ENCODE results near the gene ITGB7.

The ITGB7 gene, protein sequence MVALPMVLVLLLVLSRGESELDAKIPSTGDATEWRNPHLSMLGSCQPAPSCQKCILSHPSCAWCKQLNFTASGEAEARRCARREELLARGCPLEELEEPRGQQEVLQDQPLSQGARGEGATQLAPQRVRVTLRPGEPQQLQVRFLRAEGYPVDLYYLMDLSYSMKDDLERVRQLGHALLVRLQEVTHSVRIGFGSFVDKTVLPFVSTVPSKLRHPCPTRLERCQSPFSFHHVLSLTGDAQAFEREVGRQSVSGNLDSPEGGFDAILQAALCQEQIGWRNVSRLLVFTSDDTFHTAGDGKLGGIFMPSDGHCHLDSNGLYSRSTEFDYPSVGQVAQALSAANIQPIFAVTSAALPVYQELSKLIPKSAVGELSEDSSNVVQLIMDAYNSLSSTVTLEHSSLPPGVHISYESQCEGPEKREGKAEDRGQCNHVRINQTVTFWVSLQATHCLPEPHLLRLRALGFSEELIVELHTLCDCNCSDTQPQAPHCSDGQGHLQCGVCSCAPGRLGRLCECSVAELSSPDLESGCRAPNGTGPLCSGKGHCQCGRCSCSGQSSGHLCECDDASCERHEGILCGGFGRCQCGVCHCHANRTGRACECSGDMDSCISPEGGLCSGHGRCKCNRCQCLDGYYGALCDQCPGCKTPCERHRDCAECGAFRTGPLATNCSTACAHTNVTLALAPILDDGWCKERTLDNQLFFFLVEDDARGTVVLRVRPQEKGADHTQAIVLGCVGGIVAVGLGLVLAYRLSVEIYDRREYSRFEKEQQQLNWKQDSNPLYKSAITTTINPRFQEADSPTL
- 310 to 394 reads per million in 2 donors for total RNA-seq

- DNase-seq: no peak
Measured at GRCh38 chr12:53207042-53207441, at the start of gene ITGB7. ITGB7 (minus strand) TSS chr12:53207251; CDS start chr12:53200443, 6,808 bp downstream.

DNA sequence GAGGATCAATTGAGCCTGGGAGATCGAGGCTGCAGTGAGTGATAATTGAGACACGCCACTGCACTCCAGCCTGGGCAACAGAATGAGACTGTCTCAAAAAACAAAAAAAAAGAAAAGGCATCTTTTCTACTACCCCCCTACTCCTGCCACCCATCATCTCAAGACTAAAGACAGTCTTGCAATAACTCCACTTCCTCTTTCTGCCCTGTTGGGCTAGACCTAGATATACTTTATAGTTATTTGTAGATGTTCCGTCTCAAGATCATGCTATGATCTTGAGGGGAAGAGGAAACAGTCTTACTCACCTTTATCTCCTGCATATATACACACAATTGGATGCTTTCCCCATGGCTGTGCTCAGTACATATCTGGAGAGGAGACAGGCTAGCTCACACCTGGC, 48.9 kb upstream of the ITGB7 start:
- no peak for DNase-seq

- DNase-seq: no peak
Measured at GRCh38 chr12:53254816-53255545, 47.9 kb upstream of the ITGB7 start.

GRCh38 chr12:53253298-53253697, 46.2 kb upstream of the ITGB7 start:
- no peak for DNase-seq

DNA sequence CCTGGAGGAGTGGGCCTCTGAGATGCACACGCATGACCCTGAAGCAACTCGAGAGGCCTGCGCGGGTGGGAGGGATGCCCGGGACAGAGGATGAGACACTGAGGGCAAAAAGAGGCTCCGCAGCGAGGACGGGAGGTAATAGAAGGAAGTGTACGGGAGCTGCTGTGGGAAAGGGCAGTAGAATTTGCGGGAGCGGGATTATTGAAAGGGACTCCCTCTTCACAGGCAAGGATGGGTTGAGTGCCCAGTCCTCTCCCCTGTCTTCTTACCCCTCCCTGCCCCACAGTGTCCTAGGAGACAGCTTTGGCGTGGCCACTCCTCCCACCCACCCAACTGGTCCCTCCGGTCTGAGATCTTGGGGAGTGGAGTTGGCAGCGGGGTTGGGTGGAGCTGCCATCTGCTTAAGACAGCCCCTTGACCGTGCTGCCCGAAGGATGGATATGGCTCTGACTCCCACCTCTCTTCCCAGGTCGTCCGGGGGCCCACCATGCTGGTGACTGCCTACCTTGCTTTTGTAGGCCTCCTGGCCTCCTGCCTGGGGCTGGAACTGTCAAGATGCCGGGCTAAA, 45.4 kb upstream of the ITGB7 start:
- no peak for DNase-seq

DNA sequence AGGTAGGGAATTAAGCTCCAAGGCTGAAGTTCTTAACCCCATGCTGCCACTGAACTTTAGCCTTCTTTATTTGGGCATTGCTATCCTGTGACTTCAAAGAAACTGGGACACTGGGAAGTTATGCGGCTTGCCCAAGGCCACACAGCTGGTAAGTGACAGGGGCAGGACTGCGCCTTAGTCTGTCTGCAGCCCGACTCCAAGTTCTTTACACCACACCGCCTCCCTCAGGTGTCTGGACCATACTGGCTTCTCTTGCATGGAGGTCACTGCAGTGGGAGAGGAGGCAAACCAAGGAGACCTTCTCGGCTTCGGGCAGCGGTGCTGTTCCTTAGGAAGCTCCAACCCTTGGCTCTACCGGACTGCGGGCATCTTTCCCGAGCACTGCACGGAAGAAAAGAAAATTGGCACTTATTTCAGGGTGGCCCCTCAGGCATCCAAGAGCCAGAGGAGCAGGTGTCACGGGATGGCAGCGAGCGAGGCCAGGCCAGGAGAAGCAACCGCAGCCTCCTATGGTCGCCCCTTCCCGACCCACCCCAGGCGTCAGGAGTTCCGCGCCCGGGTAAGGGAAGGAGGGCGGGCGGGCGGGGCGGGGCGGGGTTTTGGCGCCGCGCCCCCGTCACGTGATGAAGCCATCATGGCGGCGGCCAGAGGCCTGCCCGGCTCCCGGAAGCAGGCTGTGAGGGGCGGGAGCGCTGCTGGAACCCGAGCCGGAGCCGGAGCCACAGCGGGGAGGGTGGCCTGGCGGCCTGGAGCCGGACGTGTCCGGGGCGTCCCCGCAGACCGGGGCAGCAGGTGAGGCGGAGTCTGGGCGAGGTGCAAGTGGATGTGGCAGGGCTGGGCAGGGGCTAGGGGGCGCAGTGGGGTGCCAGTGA, 44.7 kb upstream of the ITGB7 start:
- DNase-seq: peak; percentile 53

GRCh38 chr12:53245286-53245685, 38.2 kb upstream of the ITGB7 start:
- no peak for DNase-seq

DNA sequence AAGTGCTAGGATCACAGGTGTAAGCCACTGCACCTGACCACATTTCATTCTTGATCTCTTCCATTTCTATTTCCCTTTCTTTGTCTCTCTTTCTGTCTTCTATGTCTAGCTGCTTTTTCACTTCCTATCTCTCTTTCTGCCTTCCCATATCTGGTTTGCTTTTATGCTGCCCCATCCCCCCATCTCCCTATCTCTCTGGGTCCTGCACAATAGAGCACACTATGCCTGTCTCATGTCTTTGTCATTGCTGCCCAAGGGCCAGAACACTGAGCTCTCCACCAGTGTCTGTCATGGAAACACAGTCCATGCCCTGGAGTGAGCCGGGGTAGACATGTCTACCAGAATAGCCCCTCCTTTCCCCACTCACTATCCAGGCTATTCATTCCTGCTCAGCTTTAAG, 37.3 kb upstream of the ITGB7 start:
- DNase-seq: no peak

- DNase-seq: no peak
Measured at GRCh38 chr12:53241623-53242412, 34.8 kb upstream of the ITGB7 start.

DNA sequence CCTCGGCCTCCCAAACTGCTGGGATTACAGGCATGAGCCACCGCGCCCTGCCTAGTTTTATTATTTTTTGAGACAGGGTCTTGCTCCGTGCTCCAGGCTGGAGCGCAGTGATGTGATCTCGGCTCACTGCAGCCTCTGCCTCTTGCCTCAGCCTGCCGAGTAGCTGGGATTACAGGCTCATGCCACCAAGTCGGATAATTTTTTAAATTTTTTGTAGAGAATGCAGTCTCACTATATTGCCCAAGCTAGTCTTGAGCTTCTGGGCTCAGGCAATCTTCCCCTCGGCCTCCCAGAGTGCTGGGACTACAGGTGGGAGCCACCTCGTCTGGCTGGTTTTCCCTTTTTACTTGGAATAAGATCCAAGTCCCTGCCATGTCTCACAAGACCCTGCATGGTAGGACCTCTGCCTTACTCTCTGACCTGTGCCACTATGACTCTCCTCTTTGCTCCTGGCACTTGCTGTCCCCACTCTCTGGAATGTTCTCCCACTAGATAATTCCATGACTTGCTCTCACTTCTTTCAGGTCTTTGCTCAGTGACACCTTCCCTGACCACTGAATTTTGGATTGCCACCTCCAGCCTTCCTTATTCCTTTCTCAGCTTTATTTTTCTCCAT, 32.7 kb upstream of the ITGB7 start:
- no peak for DNase-seq

DNA sequence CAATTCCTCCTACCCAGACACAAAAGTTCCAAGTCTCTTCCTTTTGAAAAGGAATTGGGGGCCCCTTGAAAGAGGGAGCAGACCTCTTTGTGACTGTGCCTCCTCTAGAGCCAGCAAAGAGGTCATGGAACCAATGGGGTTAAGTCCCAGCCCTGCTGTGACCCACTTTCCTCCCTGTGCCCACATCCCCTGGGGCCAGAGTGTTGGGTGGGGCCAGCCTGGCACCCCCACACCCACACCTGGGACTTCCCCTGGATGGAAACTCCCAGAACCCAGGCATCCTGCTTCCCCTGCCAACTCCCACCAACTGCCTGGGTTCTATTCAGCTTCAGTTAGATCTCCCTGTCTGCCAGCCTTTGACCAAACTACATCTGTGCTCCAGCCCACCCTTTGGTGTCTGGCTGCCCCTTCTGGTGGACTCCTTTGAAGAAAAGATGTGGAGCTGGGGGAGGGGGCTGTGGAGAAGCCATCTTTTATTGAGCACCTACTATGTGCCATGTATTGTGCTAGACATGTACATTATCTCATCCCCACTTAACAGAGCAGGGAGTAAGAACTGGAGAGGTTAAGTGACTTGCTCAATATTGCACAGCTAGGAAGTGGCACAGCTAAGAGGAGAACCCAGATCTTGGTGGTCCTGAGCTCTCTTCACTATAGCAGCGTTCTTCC, 29.5 kb upstream of the ITGB7 start:
- peak; percentile 29 for DNase-seq

- DNase-seq: no peak
Measured at GRCh38 chr12:53235742-53236442, 28.8 kb upstream of the ITGB7 start.

DNA sequence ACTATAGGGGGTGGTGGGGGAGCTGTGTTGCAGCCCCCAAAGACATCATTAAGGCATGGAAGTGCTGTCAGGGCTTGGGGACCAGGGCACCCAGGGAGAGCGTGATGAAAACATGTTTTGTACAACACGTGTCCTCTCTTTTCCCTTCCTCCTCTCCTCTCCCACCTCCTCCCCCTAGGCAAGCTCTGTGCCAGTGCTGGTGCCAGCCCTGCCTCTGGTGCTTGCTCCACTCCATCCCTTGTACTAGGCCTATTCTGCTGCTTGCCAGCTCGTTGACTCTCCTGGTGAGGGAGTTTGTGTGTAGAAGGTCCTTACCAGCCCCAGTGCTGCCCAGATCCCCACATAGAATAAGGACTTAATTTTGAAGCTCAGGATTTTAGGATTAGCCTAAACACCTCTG, 28.1 kb upstream of the ITGB7 start:
- DNase-seq: no peak

DNA sequence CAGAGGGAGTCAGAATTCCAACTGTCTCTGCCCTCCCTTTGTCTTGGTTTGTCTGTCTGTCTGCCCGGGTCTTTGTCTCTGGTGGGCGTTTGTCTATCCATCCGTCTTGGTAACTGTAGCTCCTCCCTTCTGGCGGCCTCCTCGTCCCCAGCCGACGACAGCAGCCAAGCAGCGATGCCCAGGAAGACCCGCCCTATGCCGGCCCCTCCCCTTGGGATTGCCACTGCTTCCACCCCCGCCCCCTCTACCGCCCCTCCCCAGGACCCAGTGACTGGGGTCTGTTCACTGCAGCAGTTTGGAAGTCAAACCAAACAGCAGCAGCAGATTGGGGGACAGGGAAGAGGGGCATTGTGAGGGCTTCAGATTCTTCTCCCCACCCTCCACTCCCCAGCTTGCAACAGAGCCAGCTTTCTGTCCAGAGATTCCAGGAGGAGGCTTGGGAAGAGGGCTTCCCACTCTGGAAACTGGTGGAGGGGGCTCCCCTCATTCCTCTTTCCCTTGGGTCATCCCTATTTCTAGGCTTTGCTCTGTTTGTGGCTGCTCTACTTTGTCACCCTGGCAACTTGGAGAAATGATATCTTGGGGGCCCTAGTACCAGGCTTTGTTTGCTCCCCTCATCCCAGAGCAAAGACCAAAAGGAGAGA, 27.3 kb upstream of the ITGB7 start:
- DNase-seq: no peak

DNA sequence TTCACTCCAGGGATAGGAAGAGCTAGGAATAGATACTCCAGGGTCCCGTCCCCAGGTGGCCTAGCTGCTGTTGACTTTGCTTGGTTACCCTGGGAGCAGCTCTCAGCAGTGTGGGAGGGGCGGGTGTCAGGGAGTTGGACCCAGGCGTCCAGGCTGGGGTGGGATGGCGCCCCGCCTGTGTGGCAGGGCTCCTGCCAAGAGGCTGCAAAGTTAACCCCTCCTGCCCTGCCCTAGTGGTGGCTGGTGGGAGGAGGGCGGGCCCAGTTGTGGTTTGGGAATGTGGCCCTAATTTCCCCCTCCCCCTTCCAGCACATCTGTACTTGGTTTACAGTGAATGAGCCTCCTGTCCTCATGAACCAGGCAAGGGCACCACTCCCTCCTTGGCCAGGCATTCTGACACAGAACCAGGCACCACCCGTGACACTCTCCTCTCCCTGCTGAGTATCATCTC, 26.6 kb upstream of the ITGB7 start:
- DNase-seq: no peak

DNA sequence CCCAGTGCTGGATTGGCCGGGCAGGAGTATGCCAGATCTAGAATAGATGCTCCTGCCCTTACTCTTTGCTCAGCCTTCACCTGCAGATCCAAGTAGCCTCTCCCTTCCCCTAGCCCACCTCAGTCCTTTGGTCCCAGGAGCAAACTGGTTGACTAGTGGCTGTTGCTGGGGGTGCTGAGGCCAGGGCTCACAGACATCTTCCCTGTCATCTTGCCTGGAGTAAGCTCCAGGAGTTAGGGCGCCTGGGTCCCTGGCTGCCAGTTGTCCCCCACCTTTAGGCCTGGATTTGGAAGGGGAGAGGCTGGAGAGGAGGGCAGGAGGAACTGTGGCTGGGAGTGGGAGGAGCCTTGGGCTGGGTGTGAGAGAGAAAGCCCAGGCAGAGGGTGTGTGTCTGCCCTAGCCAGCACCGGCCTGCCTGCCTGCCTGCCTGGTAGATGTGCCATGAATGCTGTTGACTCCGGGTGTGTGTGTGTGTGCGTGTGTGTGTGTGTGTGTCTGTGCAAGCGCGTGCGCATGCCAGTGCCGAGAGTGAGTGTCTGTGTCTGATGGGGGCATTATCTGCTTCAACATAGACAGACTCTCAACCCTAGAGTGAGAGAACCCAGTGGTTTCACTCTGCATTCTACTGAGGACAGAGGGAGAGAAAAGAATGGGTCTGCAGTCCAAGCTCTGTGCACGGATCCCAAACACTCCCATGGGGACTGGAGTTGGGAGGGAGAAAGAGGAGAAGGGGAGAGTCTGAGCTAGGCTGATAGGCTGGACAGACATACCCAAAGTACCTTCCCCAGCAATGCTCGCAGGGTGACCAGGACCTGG, 25.8 kb upstream of the ITGB7 start:
- DNase-seq: no peak

DNA sequence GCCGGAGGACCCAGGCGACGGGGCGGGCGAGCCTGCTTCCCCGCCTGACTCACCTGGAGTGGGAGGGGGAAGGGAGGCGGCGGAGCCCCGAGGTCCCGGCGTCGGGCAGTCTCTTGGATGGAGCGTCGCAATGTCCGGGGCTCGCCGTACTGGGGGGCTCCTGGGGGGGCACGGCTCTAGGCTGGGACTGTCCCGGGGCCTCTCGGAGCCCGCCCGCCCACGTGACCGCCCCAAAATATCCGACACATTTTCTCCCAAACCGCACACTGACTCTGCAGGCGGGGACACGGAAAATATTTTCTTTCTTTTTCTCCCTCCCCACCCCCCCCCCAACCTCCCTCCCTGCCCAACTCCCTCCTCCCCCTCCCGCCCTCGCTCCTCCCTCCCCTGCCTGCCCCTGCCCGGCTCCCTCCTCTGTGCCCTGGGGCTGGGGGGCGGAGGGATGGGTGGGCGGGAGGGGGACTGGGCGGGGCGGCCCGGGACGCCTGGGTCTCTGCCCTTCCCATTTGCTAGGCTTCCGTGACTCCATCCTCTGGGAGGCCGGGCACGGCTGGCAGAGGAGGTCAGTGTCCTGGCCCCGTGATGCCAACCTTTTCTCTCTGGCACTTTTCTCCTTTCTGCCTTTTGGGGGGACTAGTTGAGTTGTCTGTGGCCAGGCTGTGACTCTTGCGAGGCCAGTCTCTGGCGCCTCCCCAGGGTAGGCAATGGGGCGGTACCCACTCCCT, 25.0 kb upstream of the ITGB7 start, which contains the start of gene RARG:
Gene RARG (minus strand): TSS at position 289 of the 725 bp plus-strand sequence. CDS start 4,664 bp downstream, outside the sequence.
- peak; percentile 55 for DNase-seq

Measured in activated gamma-delta T cell (primary cell).